GM12874 (cell line): Measurements from ENCODE around the gene TMX1.

Source experiments
- CTCF ChIP-seq: IDR thresholded peaks from 2 replicates; pipeline ENCODE4 v1.5.1; 2011; ENCODE audit warnings: low read depth, mild to moderate bottlenecking, control low read depth, low read length, moderate library complexity; ENCODE audit not compliant: insufficient read depth

The TMX1 gene

GRCh38 chr14:51239813-51240803 lies at the start of gene TMX1:
TSS of gene TMX1 (plus strand) at chr14:51240247. CDS start at chr14:51240293, 46 bp downstream.
- no peak for TF ChIP-seq CTCF

- TF ChIP-seq CTCF = no peak
Measured at GRCh38 chr14:51201890-51202289, 38.2 kb upstream of the TMX1 start.

GRCh38 chr14:51202914-51203665 lies 37.0 kb upstream of the TMX1 start:
- peak; percentile 49 for TF ChIP-seq CTCF

- no peak for TF ChIP-seq CTCF
Measured at GRCh38 chr14:51203881-51204280, 36.2 kb upstream of the TMX1 start.

- no peak for TF ChIP-seq CTCF
Measured at GRCh38 chr14:51205486-51205885, 34.6 kb upstream of the TMX1 start.

- no peak for TF ChIP-seq CTCF
Measured at GRCh38 chr14:51206462-51206861, 33.6 kb upstream of the TMX1 start.

- TF ChIP-seq CTCF = no peak
Measured at GRCh38 chr14:51207621-51208020, 32.4 kb upstream of the TMX1 start.
